Ishikawa (cell line): ENCODE results near the gene WDR45.
A peak's percentile ranks its signal among the peaks of the same experiment; 100 is the strongest.

Experiments used
- CEBPB ChIP-seq: IDR thresholded peaks from 2 replicates; pipeline ENCODE4 v1.6.1; 2012
- CREB1 ChIP-seq: IDR thresholded peaks from 2 replicates; pipeline ENCODE4 v1.6.1; 2012; ENCODE audit warnings: low read depth
- EGR1 ChIP-seq: IDR thresholded peaks from 2 replicates; pipeline ENCODE4 v1.6.1; 2012
- EP300 ChIP-seq: IDR thresholded peaks from 2 replicates; pipeline ENCODE4 v1.6.1; 2012; ENCODE audit warnings: borderline replicate concordance
- FOXM1 ChIP-seq: IDR thresholded peaks from 2 replicates; pipeline ENCODE4 v1.6.1; 2012; ENCODE audit warnings: low read depth, borderline replicate concordance
- MAX ChIP-seq: IDR thresholded peaks from 2 replicates; pipeline ENCODE4 v1.6.1; 2012
- NFIC ChIP-seq: IDR thresholded peaks from 2 replicates; pipeline ENCODE4 v1.6.1; 2012
- RAD21 ChIP-seq: IDR thresholded peaks from 2 replicates; pipeline ENCODE4 v1.6.1; 2012; ENCODE audit warnings: low read depth
- REST ChIP-seq: IDR thresholded peaks from 2 replicates; pipeline ENCODE4 v1.6.1; 2012; ENCODE audit warnings: low read depth, mild to moderate bottlenecking
- TAF1 ChIP-seq: IDR thresholded peaks from 2 replicates; pipeline ENCODE4 v1.6.1; 2012; ENCODE audit warnings: low read depth, mild to moderate bottlenecking
- TCF12 ChIP-seq: IDR thresholded peaks from 2 replicates; pipeline ENCODE4 v1.6.1; 2012; ENCODE audit warnings: low read depth
- TEAD4 ChIP-seq: IDR thresholded peaks from 2 replicates; pipeline ENCODE4 v1.6.1; 2012
- YY1 ChIP-seq: IDR thresholded peaks from 2 replicates; pipeline ENCODE4 v1.6.1; 2012; ENCODE audit warnings: low read depth
- ZBTB7A ChIP-seq: IDR thresholded peaks from 2 replicates; pipeline ENCODE4 v1.6.1; 2012; ENCODE audit warnings: low read depth
- TF ChIP-seq, protein P1 (sequence below): IDR thresholded peaks from 2 replicates; pipeline ENCODE4 v1.6.1; 2012

Gene WDR45

GRCh38 chrX:49116716-49117115, 37.0 kb upstream of the WDR45 start:
- TF ChIP-seq EP300 (no peak), ZBTB7A (no peak), YY1 (no peak)

DNA sequence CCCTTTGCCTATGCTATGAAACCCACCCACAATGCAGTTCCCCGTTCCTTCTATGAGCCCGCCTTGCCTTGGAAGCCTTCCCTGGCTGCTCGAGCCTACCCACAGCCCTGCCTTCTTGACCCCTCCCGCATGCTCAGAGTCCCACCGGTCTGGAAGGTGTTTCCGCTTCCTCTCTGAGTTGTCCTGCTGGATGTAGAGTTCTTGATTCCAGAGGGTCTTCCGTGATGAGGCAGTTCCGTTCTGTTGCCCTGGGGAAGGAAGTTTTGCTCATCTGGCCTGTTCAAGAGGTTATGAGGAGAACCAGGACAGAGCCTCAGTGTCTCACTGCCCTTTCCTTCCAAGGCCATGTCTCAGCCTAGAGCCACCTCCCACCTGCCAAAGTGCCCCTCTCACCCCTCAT, 36.4 kb upstream of the WDR45 start:
- TF ChIP-seq YY1 (no peak), RAD21 (no peak), REST (no peak), TEAD4 (no peak), ZBTB7A (no peak), FOXM1 (no peak)

GRCh38 chrX:49111791-49112190, 32.1 kb upstream of the WDR45 start:
- TF ChIP-seq FOXM1 (no peak), CREB1 (no peak)

- TF ChIP-seq TEAD4 (no peak), MAX (no peak)
These were observed 30.7 kb upstream of the WDR45 start for GRCh38 chrX:49110417-49110816.

GRCh38 chrX:49108641-49109040, 29.0 kb upstream of the WDR45 start:
- TF ChIP-seq ZBTB7A = no peak
- TF ChIP-seq TEAD4 = no peak
- no peak for TF ChIP-seq CREB1
- TF ChIP-seq TAF1 = no peak
- TF ChIP-seq EP300 = no peak
- TF ChIP-seq REST = no peak
- TF ChIP-seq MAX = no peak
- no peak for TF ChIP-seq NFIC
- TF ChIP-seq EGR1 = no peak
- no peak for TF ChIP-seq FOXM1

DNA sequence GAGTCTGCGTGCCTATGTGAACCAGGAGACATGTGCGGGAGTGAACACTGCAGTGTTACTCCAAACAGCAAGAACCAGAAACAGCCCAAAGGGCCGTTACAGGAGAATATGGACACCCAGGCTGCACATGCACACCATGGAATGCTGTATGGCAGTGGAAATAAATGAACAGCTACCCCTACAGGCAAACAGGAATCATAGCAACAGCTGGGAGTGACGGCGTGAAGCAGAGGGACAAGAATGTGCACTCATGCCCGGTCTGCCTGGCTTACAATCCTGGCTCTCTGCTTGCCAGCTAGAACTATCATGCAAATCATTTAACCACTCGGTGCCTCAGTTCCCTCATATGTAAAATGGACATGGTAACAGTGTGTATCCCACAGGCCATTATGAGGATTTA, 27.2 kb upstream of the WDR45 start:
- TF ChIP-seq CREB1 (no peak), ZBTB7A (no peak), EGR1 (no peak), RAD21 (peak; percentile 33), TEAD4 (no peak), CEBPB (no peak)

DNA sequence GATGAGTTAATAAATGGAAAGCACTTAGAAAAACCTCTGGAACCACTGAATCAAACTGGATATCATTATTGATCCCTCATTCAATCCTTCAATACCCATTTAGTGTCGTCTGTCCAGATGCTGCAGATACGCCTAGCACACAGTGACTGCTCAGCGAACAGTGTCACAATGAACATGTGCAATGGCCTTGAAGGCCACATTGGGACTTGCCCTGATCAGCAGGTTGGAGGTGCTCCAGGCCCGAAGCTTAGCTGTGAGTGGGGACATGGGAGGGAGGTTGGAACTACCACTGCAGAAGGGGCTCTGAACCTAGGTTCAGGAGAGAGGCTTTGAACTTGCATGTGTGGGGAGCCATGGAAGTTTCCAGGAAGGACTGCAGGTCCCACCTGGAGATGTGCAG, 26.6 kb upstream of the WDR45 start:
- TF ChIP-seq ZBTB7A = no peak
- no peak for TF ChIP-seq REST
- no peak for TF ChIP-seq NFIC
- no peak for TF ChIP-seq TCF12
- TF ChIP-seq CREB1 = no peak
- TF ChIP-seq YY1 = no peak
- TF ChIP-seq EGR1 = no peak
- no peak for TF ChIP-seq MAX
- TF ChIP-seq, protein P1, sequence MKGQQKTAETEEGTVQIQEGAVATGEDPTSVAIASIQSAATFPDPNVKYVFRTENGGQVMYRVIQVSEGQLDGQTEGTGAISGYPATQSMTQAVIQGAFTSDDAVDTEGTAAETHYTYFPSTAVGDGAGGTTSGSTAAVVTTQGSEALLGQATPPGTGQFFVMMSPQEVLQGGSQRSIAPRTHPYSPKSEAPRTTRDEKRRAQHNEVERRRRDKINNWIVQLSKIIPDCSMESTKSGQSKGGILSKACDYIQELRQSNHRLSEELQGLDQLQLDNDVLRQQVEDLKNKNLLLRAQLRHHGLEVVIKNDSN = no peak
- no peak for TF ChIP-seq FOXM1
- no peak for TF ChIP-seq TAF1
- TF ChIP-seq TEAD4 = no peak
- TF ChIP-seq CEBPB = no peak
- no peak for TF ChIP-seq RAD21
- TF ChIP-seq EP300 = no peak
